K562 (cell line): ENCODE measurements around the gene KAZALD1. TPM values are rescaled to one million over a fixed set of nuclear protein-coding genes. Genes with fewer than 3 reads are reported as not detected.
A peak's percentile ranks its signal among the peaks of the same experiment; 100 is the strongest.

Source experiments
- ATF3 ChIP-seq, 2 experiments: fragments of 450-650 bp in 1 of 2; sonication (generic) in 1 of 2; formaldehyde crosslinking in 1 of 2; IDR thresholded peaks in 1 of 2; conservative IDR thresholded peaks in 1 of 2; 2 replicates each; pipeline versions ENCODE4 v1.6.1 to v1.8.1; 2016 to 2023; ENCODE audit warnings: mild to moderate bottlenecking in 2 of 2, moderate library complexity in 2 of 2, inconsistent platforms in 1 of 2, missing genetic modification reagents in 1 of 2
- BHLHE40 ChIP-seq: IDR thresholded peaks from 2 replicates; pipeline ENCODE4 v1.6.1; 2011; ENCODE audit warnings: low read length, improper control_type of control experiment
- FOXJ3 ChIP-seq: sonication (generic); formaldehyde crosslinking; IDR thresholded peaks from 2 replicates; pipeline ENCODE4 v1.4.0; 2020; ENCODE audit warnings: mild to moderate bottlenecking, missing genetic modification reagents
- GATAD2B ChIP-seq: fragments of 450-650 bp; IDR thresholded peaks from 2 replicates; pipeline ENCODE4 v1.6.1; 2017; ENCODE audit warnings: mild to moderate bottlenecking, borderline replicate concordance
- KDM4B ChIP-seq, 2 experiments: fragments of 450-650 bp in 1 of 2; sonication (generic) in 1 of 2; IDR thresholded peaks; 2 replicates each; pipeline ENCODE4 v1.6.1; 2016 to 2017; ENCODE audit warnings: borderline replicate concordance in 2 of 2, antibody characterized with exemption in 1 of 2, low read depth in 1 of 2, mild to moderate bottlenecking in 1 of 2
- KLF16 ChIP-seq: IDR thresholded peaks from 2 replicates; pipeline ENCODE4 v1.6.1; 2016; ENCODE audit warnings: antibody characterized with exemption
- MCM3 ChIP-seq: fragments of 450-650 bp; IDR thresholded peaks from 2 replicates; pipeline ENCODE4 v1.6.1; 2016
- POLR2G ChIP-seq: fragments of 200-400 bp; formaldehyde crosslinking; IDR thresholded peaks from 2 replicates; pipeline ENCODE4 v1.6.1; 2017; ENCODE audit warnings: low read depth, mild to moderate bottlenecking, antibody characterized with exemption, low read length, moderate library complexity
- POLR2H ChIP-seq: IDR thresholded peaks from 2 replicates; pipeline ENCODE4 v1.6.1; 2016; ENCODE audit warnings: missing genetic modification characterization, low read depth, mild to moderate bottlenecking, control low read depth, missing compliant biosample characterization, moderate library complexity
- PTBP1 ChIP-seq: fragments of 200-400 bp; formaldehyde crosslinking; IDR thresholded peaks from 2 replicates; pipeline ENCODE4 v1.6.1; 2017; ENCODE audit warnings: low read depth, low read length
- RCOR1 ChIP-seq, 2 experiments: IDR thresholded peaks; 2 replicates each; pipeline ENCODE4 v1.6.1; 2012; ENCODE audit warnings: low read depth in 2 of 2, low read length in 2 of 2, borderline replicate concordance in 1 of 2, improper control_type of control experiment in 1 of 2
- SMAD4 ChIP-seq: fragments of 250-450 bp; sonication (Bioruptor Pico); conservative IDR thresholded peaks from 2 replicates; pipeline ENCODE4 v1.8.0; 2021; ENCODE audit warnings: inconsistent platforms, mild to moderate bottlenecking, moderate library complexity
- U2AF1 ChIP-seq: fragments of 200-400 bp; formaldehyde crosslinking; optimal IDR thresholded peaks from 2 replicates; pipeline ENCODE3; 2017; ENCODE audit warnings: mild to moderate bottlenecking, low read depth, low read length, moderate library complexity
- ZBTB8A ChIP-seq: fragments of 450-650 bp; IDR thresholded peaks from 2 replicates; pipeline ENCODE4 v1.6.1; 2018; ENCODE audit warnings: mild to moderate bottlenecking, moderate library complexity; ENCODE audit not compliant: partially characterized antibody
- ZNF384 ChIP-seq: IDR thresholded peaks from 2 replicates; pipeline ENCODE4 v1.6.1; 2012; ENCODE audit warnings: low read depth, low read length, improper control_type of control experiment
- polyA plus RNA-seq, 8 experiments: library from polyadenylated mRNA; depleted of rRNA in 4 of 8; stranded (reverse) in 5 of 8; unstranded in 3 of 8; fragments of >200 nt; fragmentation: Nextera tagmentation in 2 of 8; fragmentation: Illumina TruSeq in 1 of 8; extraction: Ambion mirVana in 2 of 8; extraction: Trizol in 1 of 8; gene quantifications; 2 replicates each; pipeline versions ENCODE4 v1.2.1 to v1.2.3, GENCODE V29; 2011 to 2014; ENCODE audit warnings: inconsistent platforms in 1 of 8, missing spikeins in 1 of 8
- total RNA-seq, 7 experiments: library from RNA; depleted of rRNA in 6 of 7; stranded (reverse); fragments of >200 nt in 6 of 7; fragmentation: Illumina TruSeq in 2 of 7; extraction: Trizol in 2 of 7; gene quantifications; 2 replicates each; pipeline versions ENCODE4 v1.2.1 to v1.2.3, GENCODE V29; 2011 to 2021; ENCODE audit warnings: low replicate concordance in 1 of 7
- TF ChIP-seq, protein P1 (sequence below): fragments of 200-800 bp; sonication (Bioruptor generic); IDR thresholded peaks from 2 replicates; pipeline ENCODE4 v1.6.1; 2017; ENCODE audit warnings: missing genetic modification characterization, missing compliant biosample characterization
- TF ChIP-seq, protein P2 (sequence below), 3 experiments: IDR thresholded peaks in 2 of 3; conservative IDR thresholded peaks in 1 of 3; 2 replicates each; pipeline ENCODE4 v1.5.1; 2011 to 2012; ENCODE audit warnings: low read length in 3 of 3, mild to moderate bottlenecking in 3 of 3, control low read depth in 2 of 3, improper control_type of control experiment in 1 of 3, inconsistent platforms in 1 of 3, low read depth in 1 of 3, mixed read lengths in 1 of 3, moderate library complexity in 1 of 3; ENCODE audit not compliant: insufficient read depth in 2 of 3
- TF ChIP-seq, protein P3 (sequence below): fragments of 250-450 bp; sonication (Bioruptor Pico); IDR thresholded peaks from 2 replicates; pipeline ENCODE4 v1.8.0; 2022; ENCODE audit warnings: inconsistent platforms, mild to moderate bottlenecking, moderate library complexity, borderline replicate concordance

Gene KAZALD1
- total and polyA plus RNA-seq, 9 of the 15 experiments (the other 6 are each of a cell fraction or from before 2014, with no cell fraction given) = 0.15 to 10.0 (median 4.9) TPM

DNA sequence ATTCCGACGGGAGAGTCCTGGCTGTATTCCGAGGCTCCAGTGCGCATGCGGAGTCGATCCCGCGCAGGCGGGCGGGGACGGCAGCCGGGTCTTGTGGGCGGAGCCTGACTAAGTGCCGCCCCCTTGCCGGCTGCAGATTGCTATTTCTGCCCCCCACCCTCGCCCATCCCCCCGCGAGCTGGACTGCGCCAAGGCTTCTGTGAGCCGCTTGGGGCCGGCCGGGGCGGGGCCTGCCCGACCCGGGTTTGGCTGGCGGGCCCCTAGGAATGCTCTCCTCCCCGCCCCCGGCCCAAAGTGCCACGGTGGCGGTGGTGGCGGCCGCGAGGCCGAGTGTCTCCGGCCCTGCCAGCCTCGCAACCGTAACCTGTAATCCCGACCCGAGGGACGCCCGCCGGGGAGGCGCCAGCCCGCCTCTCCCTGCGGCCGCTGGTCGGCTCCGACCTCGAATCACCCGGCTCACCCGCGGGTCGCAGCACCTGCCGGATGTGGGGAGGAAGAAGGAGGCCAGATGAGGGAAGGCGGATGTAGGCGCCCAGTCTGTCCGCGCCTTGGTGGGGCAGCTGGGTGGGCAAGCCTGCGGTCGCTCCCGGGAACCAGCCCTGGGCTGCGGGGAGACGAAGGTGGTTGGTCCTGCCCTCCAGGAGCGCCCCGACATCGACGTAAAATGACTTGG lies 702 bp upstream of the KAZALD1 start (continued):
- TF ChIP-seq, protein P1, sequence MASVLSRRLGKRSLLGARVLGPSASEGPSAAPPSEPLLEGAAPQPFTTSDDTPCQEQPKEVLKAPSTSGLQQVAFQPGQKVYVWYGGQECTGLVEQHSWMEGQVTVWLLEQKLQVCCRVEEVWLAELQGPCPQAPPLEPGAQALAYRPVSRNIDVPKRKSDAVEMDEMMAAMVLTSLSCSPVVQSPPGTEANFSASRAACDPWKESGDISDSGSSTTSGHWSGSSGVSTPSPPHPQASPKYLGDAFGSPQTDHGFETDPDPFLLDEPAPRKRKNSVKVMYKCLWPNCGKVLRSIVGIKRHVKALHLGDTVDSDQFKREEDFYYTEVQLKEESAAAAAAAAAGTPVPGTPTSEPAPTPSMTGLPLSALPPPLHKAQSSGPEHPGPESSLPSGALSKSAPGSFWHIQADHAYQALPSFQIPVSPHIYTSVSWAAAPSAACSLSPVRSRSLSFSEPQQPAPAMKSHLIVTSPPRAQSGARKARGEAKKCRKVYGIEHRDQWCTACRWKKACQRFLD (CRISPR knock-in tag) = peak; percentile 43
- TF ChIP-seq ATF3 (IDR thresholded peaks at IDR 0.05) = no peak
- TF ChIP-seq ATF3 (CRISPR knock-in tag; conservative IDR thresholded peaks at IDR 0.05) = no peak
- no peak for TF ChIP-seq FOXJ3
- peak; percentile 54; the same call in 1 of the 2 replicates for TF ChIP-seq POLR2H (tag)
- TF ChIP-seq U2AF1 = no peak
- TF ChIP-seq BHLHE40 = no peak
- TF ChIP-seq SMAD4 (CRISPR knock-in tag) = peak; percentile 93
- TF ChIP-seq PTBP1 = no peak
- TF ChIP-seq KLF16 = 0 out of 2 replicates have a peak, but pooled peaks have one; percentile 16
- TF ChIP-seq POLR2G = peak; percentile 94
- TF ChIP-seq RCOR1 (IDR thresholded peaks at IDR 0.05; ENCODE audit: borderline replicate concordance in 1 of 2, low read depth in 2 of 2, low read length in 2 of 2) = peak in 1 of 2 experiments; percentile 46; a peak in 1 of 4 replicates
- no peak for TF ChIP-seq ZNF384
- TF ChIP-seq GATAD2B = peak; percentile 50; the same call in 1 of the 2 replicates
- TF ChIP-seq MCM3 = no peak
- TF ChIP-seq KDM4B (IDR thresholded peaks at IDR 0.05; ENCODE audit: borderline replicate concordance in 2 of 2, low read depth in 1 of 2) = 0 out of 4 replicates have a peak, but pooled peaks of 1 of the 2 experiments have one; percentile 47
- TF ChIP-seq, protein P2, sequence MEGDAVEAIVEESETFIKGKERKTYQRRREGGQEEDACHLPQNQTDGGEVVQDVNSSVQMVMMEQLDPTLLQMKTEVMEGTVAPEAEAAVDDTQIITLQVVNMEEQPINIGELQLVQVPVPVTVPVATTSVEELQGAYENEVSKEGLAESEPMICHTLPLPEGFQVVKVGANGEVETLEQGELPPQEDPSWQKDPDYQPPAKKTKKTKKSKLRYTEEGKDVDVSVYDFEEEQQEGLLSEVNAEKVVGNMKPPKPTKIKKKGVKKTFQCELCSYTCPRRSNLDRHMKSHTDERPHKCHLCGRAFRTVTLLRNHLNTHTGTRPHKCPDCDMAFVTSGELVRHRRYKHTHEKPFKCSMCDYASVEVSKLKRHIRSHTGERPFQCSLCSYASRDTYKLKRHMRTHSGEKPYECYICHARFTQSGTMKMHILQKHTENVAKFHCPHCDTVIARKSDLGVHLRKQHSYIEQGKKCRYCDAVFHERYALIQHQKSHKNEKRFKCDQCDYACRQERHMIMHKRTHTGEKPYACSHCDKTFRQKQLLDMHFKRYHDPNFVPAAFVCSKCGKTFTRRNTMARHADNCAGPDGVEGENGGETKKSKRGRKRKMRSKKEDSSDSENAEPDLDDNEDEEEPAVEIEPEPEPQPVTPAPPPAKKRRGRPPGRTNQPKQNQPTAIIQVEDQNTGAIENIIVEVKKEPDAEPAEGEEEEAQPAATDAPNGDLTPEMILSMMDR (IDR thresholded peaks at IDR 0.05 in 2 of 3, conservative IDR thresholded peaks at IDR 0.05 in 1 of 3; ENCODE audit: insufficient read depth in 2 of 3, low read depth in 1 of 3, low read length in 3 of 3) = no peak
- TF ChIP-seq, protein P3, sequence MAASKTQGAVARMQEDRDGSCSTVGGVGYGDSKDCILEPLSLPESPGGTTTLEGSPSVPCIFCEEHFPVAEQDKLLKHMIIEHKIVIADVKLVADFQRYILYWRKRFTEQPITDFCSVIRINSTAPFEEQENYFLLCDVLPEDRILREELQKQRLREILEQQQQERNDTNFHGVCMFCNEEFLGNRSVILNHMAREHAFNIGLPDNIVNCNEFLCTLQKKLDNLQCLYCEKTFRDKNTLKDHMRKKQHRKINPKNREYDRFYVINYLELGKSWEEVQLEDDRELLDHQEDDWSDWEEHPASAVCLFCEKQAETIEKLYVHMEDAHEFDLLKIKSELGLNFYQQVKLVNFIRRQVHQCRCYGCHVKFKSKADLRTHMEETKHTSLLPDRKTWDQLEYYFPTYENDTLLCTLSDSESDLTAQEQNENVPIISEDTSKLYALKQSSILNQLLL (CRISPR knock-in tag) = no peak
- TF ChIP-seq ZBTB8A = no peak
